Suppressor macrophage treated with lipopolysaccharide for 4 hours (primary cell): ENCODE data around the gene PLEKHB2.
"Not testable (repeated sequence)": the region's sequence is repeated elsewhere in the genome, so short reads cannot be mapped to it uniquely, and the experiment has no call there.

Experiments used
- DNase-seq: peaks from one replicate; pipeline ENCODE4 v3.0.0-alpha.2; 2020

Gene PLEKHB2

DNA sequence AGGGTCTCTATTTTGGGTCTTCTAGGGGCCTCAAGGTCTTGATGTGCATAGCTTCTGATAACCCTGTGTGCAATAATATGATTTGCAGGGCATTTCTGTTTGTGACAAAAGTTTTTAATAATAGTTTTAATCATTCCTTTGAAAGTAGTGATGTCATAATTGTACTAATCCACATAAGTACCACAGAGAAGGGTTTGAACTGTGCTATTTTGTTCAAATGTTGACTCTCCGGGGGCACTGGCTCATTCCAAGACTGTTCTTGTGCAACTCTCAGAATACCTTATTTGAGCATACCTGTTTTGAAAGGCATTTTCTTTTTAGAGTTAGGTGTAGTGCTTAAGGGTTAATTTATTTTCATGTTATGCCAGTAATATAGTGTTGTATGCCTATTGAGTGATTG is 41.6 kb downstream of the PLEKHB2 start:
- no peak for DNase-seq

GRCh38 chr2:131148426-131148825 is 43.3 kb downstream of the PLEKHB2 start:
- DNase-seq = no peak

GRCh38 chr2:131150109-131150508 is 45.0 kb downstream of the PLEKHB2 start:
- DNase-seq = not testable (repeated sequence)

DNA sequence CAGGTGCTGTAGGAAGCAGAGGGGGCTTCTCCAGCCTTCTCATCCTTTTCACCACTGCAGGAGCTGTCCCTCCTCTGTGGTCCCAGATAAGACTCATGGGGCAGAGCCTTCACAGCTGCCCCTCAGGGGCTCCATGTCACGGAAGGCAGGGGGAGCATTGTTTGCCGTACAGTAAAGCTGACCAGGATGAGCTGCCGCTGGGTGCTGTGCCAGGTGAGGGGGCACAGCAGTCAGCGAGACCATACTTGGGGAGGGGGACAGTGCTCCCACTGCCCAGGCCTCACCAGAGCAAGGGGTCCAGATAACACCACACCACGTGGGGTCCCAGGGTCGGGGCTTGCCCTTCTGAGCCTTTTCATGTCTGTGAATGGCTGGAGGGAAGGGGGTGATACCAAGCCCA is 46.3 kb downstream of the PLEKHB2 start:
- DNase-seq = no peak

DNA sequence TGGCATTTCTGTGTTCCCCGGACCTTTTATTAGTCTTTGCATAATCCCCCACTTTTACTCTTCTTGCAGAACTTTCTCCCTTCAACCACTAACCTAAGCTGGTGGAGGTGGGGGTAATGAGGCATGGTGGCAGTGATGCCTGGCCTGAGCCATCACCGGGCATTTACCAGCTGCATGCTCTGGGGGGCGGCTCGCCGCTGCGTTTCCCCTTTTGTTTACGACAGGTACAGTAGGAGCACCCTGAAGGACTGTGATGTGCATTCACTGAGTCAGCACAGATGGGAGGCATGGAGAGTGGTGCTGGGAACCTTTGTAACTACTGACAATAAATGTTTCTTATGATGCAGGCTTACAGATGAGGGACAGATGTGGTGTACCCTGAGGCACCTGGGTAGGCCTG is 46.9 kb downstream of the PLEKHB2 start:
- no peak for DNase-seq

GRCh38 chr2:131153529-131153928 is 48.4 kb downstream of the PLEKHB2 start:
- no peak for DNase-seq

DNA sequence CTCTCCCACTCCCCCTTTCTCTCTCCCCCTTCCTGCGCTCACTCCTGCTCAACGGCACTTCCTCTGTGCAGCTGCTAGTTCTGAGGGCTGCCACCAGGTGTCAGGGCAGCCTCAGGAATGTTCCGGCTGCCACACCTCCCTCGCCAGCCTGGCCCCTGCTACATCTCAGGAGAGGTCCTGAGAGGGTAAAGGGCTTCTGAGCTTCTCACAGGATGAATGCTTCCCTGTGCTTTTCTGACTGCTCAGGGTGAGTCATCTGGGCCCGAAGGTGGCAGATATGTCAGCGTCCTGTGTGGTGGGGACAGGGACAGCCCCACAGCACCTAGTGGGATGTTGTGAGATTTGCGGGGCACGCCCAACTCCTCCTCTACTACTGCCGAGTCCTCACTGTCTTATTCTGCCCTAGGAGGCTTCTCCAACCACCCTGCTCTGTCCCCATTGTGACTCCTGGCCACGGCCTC is 49.0 kb downstream of the PLEKHB2 start:
- peak; percentile 64 for DNase-seq

DNA sequence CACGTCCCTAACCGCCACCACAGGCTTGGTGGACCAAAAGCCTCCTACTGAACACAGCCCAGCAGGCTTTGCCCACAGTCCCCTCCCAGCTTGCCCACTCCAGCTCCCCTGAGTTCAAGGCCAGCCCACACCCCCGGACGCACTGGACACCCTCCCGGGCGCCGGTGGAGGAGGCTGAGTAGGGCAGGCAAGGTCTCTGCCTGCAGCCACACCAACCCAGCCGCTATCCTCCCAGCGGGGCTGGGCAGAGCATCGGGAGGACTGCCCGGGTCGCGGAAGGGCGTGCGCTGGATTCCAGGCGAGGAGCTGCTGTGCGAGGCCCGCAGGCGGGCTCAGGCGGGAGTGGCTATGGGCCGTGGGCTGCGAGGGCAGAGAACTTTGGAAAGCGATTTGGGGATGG is 49.5 kb downstream of the PLEKHB2 start:
- DNase-seq = no peak

DNA sequence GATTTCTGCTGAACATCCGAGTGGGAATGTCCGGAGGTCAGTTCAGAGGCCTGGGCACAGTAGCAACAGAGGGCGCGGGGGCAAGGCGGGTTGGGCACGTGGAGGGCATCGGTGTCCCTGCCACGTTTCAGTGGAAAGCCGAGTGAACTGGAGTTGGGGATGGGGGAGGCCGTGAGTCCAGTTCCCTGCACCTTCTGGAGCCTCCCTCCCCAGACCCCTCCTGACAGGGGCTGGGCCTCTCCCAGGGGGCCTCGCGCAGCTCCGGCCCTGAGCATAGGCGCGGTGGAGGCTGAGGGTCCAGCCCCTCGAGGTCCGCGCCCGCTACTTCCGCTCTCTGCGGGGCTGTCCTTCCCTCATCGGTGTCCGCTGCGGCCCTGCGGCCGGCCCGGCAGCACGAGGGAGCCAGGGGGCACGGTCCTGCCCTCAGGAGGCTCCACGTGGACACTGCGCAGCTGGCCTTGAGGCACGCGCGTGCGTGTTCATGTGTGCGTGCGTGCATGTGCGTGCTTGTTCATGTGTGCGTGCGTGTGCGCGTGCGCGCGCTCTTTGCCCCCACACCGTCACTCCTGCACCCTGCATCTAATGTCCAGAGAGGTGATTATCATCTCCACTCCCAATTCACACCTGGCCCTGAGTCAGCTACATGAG is 50.2 kb downstream of the PLEKHB2 start:
- no peak for DNase-seq

- no peak for DNase-seq
Observed at GRCh38 chr2:131156452-131157149, 51.5 kb downstream of the PLEKHB2 start.

- DNase-seq = not testable (repeated sequence)
Observed at GRCh38 chr2:131165562-131165961, 60.4 kb downstream of the PLEKHB2 start.

GRCh38 chr2:131168538-131168937 is 63.4 kb downstream of the PLEKHB2 start:
- no peak for DNase-seq

GRCh38 chr2:131178050-131178449 is 72.9 kb downstream of the PLEKHB2 start:
- not testable (repeated sequence) for DNase-seq

DNA sequence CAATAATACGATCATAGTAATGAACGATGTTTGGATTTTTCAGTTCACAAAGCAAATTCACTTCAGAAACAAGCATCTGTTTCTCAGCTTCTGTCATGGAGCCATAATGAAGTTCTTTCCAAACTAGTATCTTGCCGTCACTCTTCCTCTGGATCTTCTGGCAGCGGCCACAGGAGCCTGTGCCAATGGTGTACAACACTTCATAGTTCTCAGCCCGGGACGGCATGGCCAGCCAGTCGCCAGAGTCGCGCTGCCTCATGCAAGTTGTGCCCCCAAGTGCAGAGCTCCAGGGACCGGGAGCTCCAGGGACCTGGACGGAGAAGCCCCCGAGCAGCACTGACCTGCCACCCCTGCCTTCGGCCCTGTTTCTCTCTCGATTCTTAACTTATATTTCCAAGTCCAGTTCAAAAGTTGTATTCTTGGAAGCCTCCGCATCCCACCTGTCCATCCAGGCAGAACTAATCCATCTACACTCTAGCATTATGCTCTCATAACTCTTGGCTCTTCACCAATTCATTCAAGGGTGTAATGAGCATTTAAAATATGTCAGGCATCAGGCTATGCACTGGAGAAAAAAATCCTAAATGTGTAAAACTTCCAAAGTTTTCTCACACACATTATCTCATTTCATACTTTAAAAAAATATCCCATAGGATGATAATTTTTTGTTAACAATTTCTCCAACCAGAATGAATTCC is 73.7 kb downstream of the PLEKHB2 start:
- not testable (repeated sequence) for DNase-seq

DNA sequence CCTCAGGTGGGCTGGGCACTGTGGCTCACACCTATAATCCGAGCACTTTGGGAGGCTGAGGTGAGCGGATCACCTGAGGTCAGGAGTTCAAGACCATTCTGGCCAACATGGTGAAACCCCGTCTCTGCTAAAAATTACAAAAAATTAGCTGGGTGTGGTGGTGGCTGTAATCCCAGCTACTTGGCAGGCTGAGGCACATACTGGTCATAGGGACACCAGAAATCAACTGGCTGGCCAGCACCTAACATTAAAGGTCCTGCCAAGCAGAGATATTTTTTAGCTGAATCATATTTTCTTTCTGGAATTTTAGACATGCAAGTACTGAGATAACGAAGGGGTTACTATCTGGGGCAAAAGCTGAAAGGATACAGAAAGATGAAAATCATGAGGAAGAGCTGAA is 76.3 kb downstream of the PLEKHB2 start:
- not testable (repeated sequence) for DNase-seq

- DNase-seq = not testable (repeated sequence)
Observed at GRCh38 chr2:131193421-131193820, 88.3 kb downstream of the PLEKHB2 start.

GRCh38 chr2:131196186-131196585 is 91.0 kb downstream of the PLEKHB2 start:
- DNase-seq = not testable (repeated sequence)
